Naive thymus-derived CD4-positive, alpha-beta T cell (primary cell): Measurements from ENCODE around the gene SLC7A6. TPM values are rescaled to one million over a fixed set of nuclear protein-coding genes. Genes with fewer than 3 reads are reported as not detected.

Experiments
- ATAC-seq: fragments of 150-1000 bp; cut with Tn5 transposase; 2 replicates; pipeline ENCODE4 v1.10.0; 2021; ENCODE audit warnings: mild to moderate bottlenecking, moderate library complexity
- CTCF ChIA-PET: fragments of 350-600 bp; sonication (Branson Sonifier 250); formaldehyde crosslinking; loops from one replicate; lab custom pipeline; 2021; ENCODE audit warnings: antibody characterized with exemption; lab: Charles Lee
- POLR2A ChIA-PET: fragments of 350-600 bp; sonication (Branson Sonifier 250); formaldehyde crosslinking; loops from one replicate; lab custom pipeline; 2021; ENCODE audit warnings: antibody characterized with exemption, inconsistent platforms; lab: Charles Lee
- DNase-seq, 9 donors: peaks; one replicate each; pipeline versions ENCODE4 v3.0.0 to v3.0.0-alpha.2; 2020 to 2022; ENCODE audit warnings: mixed read lengths in 1 of 9
- H3K27ac ChIP-seq: one replicate; pipeline ENCODE4 v1.7.0; 2013; ENCODE audit warnings: mild to moderate bottlenecking, low read depth, low read length, moderate library complexity
- H3K27me3 ChIP-seq, 2 donors: one replicate each; pipeline ENCODE4 v1.7.0; 2013; ENCODE audit warnings: low read length in 2 of 2, mild to moderate bottlenecking in 2 of 2, moderate library complexity in 2 of 2; ENCODE audit not compliant: control insufficient read depth in 2 of 2, insufficient read depth in 2 of 2
- H3K36me3 ChIP-seq, 3 experiments: 1 replicate in 2 of 3; 2 replicates in 1 of 3; pipeline ENCODE4 v1.7.0; 2013; ENCODE audit warnings: low read length in 3 of 3, mild to moderate bottlenecking in 3 of 3, moderate library complexity in 1 of 3; ENCODE audit not compliant: insufficient read depth in 3 of 3, control insufficient read depth in 2 of 3
- H3K4me1 ChIP-seq, 2 donors: one replicate each; pipeline ENCODE4 v1.7.0; 2013; ENCODE audit warnings: low read length in 2 of 2, mild to moderate bottlenecking in 2 of 2, moderate library complexity in 1 of 2; ENCODE audit not compliant: control insufficient read depth in 2 of 2, insufficient read depth in 2 of 2
- H3K4me3 ChIP-seq: 2 replicates; pipeline ENCODE4 v1.7.0; 2013; ENCODE audit warnings: mild to moderate bottlenecking, low read length
- H3K9me3 ChIP-seq, 3 experiments: 1 replicate in 2 of 3; 2 replicates in 1 of 3; pipeline ENCODE4 v1.7.0; 2013; ENCODE audit warnings: low read length in 3 of 3; ENCODE audit not compliant: control insufficient read depth in 2 of 3
- H3K27ac Mint-ChIP-seq, 9 donors: one replicate each; pipeline ENCODE4 v1.8.0; 2020 to 2022; ENCODE audit warnings: mixed read lengths in 9 of 9, mild to moderate bottlenecking in 8 of 9, moderate library complexity in 5 of 9, inconsistent platforms in 2 of 9
- H3K27me3 Mint-ChIP-seq, 5 donors: one replicate each; pipeline ENCODE4 v1.8.0; 2021 to 2022; ENCODE audit warnings: mixed read lengths in 5 of 5, mild to moderate bottlenecking in 1 of 5
- H3K36me3 Mint-ChIP-seq, 5 donors: one replicate each; pipeline ENCODE4 v1.8.0; 2020 to 2022; ENCODE audit warnings: mixed read lengths in 5 of 5, mild to moderate bottlenecking in 3 of 5, inconsistent platforms in 1 of 5
- H3K4me1 Mint-ChIP-seq, 7 donors: one replicate each; pipeline ENCODE4 v1.8.0; 2020 to 2022; ENCODE audit warnings: mixed read lengths in 7 of 7, mild to moderate bottlenecking in 3 of 7, inconsistent platforms in 1 of 7
- H3K4me3 Mint-ChIP-seq, 10 donors: one replicate each; pipeline ENCODE4 v1.8.0; 2020 to 2022; ENCODE audit warnings: mild to moderate bottlenecking in 10 of 10, mixed read lengths in 10 of 10, moderate library complexity in 6 of 10, inconsistent platforms in 2 of 10
- H3K9me3 Mint-ChIP-seq, 11 donors: one replicate each; pipeline ENCODE4 v1.8.0; 2020 to 2022; ENCODE audit warnings: mixed read lengths in 11 of 11, mild to moderate bottlenecking in 4 of 11, inconsistent platforms in 1 of 11, moderate library complexity in 1 of 11
- intact Hi-C, 2 donors: fragments of 100-400 bp; cut with micrococcal nuclease; formaldehyde crosslinking; loops; one replicate each; pipeline ENCODE4 v1.15.1; 2023
- polyA plus RNA-seq, 2 donors: library from polyadenylated mRNA; unstranded; fragments of 300-500 nt; fragmentation: Illumina TruSeq; gene quantifications; one replicate each; pipeline ENCODE4 v1.2.3, GENCODE V29; 2021
- total RNA-seq, 6 experiments: library from RNA in 5 of 6; stranded (reverse) in 5 of 6; gene quantifications; 1 replicate in 5 of 6; 2 replicates in 1 of 6; pipeline ENCODE4 v1.2.3 and lab custom pipeline; 2021 to 2026

SLC7A6 gene
- total and polyA plus RNA-seq, 7 experiments from 2014 or later, result 29.3 to 248 (median 163) TPM

DNA sequence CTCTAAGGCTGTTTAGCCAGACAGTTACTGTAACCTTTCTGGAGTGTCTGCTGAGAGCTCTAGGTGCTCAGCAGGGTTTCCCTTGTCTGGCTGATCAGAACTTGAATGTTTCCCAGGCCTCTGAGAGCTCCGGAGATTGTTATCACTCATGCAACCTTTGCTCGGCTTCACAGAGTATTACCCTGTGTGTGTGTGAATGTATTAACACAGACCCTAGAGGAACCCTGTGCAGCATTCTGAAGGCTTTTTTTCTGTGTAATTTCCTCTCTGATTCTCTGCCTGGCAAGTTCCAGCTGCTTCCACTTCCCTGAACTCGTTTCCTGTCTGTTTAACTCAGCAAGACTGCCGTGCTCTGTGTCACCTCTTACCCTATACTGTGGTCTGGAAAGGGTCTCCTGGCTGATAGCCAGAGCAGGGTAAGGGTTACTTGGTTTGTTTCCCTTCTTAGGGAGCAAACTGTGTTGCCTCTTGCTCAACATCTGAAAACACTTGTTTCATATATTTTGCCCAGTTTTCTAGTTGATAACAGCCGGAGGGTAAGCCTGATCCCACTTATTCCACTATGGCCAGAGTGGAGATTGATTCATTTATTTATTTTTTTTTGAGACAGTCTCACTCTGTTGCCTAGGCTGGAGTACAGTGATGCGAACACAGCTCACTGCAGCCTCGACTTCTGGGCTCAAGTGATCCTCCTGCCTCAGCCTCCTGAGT, 68.2 kb downstream of the SLC7A6 start:
- peaks cover 18 to 30% (median 25%) of the 10 kb centered on the region in 7 donors for H3K4me1 Mint-ChIP-seq
- peaks cover 5 to 34% (median 24%) of the 10 kb centered on the region in 5 donors for H3K36me3 Mint-ChIP-seq
- Histone ChIP-seq H3K9me3 (no peaks in the 10 kb centered on the region), H3K4me1 (peaks cover 0 to 16% of the 10 kb centered on the region in 2 donors), H3K27ac (peak overlapping the region; percentile 3), H3K27me3 (no peaks in the 10 kb centered on the region), H3K36me3 (peaks cover 0 to 52% (median 8%) of the 10 kb centered on the region in 3 experiments), H3K4me3 (no peak overlapping the region)
- peak overlapping the region; percentile 30 to 89 (median 67) for H3K27ac Mint-ChIP-seq
- ChIA-PET POLR2A (interaction anchor here (0.6 to 1.3 kb wide), 5 partner anchors 17 to 531 kb away, joined by 3 to 5 read pairs (median 3); partner anchors contain the start of genes PRMT7, SLC7A6 and SLC7A6OS), CTCF (interaction anchor here (0.7 to 1.7 kb wide), 3 partner anchors 10 to 71 kb away, joined by 3 to 16 read pairs (median 4); partner anchors contain the start of gene SLC7A6)
- H3K9me3 Mint-ChIP-seq, result no peaks in the 10 kb centered on the region
- peak; percentile 16 for ATAC-seq
- no peaks in the 10 kb centered on the region for H3K27me3 Mint-ChIP-seq
- DNase-seq, result peak in 2 of 9 donors; percentile 10 to 24
- intact Hi-C loops, result no loop called here
- H3K4me3 Mint-ChIP-seq, result peak overlapping the region in 7 of 10 donors; percentile 13 to 62 (median 46)

DNA sequence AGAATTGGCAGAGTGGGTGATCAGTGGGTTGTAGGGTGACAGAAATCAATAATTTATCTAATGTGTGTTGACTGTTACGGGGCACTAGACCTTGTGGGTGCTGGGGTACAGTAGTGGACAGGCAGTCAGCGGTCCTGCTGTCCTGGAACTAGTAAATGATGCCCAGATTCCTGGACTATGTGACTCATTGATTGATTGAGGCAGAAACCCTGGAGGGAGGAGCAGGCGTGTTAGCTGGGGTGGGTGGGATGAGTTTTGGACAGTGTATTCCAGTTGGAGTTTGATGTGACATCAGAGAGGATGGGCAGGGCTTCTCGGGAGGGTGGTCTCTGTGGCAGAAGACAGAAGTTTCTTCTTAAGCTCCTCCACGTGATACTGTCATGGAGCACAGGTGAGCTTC, 70.8 kb downstream of the SLC7A6 start:
- peaks cover 8 to 59% (median 39%) of the 10 kb centered on the region in 5 donors for H3K36me3 Mint-ChIP-seq

DNA sequence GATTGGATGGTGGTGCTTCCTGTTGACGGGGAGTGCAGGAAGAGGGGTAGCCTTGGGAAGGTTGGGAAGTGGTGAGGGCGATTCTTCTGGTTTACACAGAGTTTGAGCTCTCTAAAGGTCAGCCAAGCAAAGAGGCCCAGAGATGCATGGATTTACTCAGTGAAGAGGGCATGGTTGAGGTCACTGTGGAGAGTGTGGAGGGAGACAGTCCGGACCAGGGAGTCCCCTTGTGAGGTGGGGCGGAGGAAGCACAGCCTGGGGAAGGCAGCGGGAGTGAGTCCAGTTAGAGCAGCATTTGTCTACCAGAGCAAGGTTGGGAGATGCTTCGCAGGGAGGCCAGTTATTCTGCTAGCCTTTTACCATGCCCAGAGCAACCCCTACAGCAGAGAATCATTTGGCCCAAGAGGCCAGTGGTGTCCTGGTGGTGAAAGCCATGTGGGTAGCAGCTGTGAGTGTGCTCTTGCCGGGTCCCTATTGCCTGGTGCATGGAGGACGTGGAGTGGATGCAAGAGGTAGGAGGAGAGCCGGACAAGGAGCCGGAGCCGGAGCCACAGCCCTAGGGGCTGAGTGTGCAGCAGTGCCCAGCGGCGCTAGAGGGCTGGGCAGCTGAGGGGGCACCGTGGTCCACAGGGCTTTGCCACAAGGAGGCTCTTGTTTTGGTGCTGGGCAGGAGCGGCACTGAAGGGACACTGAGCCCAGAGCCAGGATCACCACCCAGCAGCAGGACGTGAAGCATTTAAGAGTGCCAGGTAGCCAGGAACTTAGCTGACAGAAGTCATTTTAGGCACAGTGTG, 74.2 kb downstream of the SLC7A6 start:
- Histone ChIP-seq H3K9me3 (no peaks in the 10 kb centered on the region), H3K4me3 (no peak overlapping the region), H3K27ac (no peak overlapping the region), H3K27me3 (no peaks in the 10 kb centered on the region), H3K36me3 (peaks cover 10 to 95% (median 24%) of the 10 kb centered on the region in 3 experiments), H3K4me1 (no peaks in the 10 kb centered on the region)
- Mint-ChIP-seq H3K4me3 (no peak overlapping the region), H3K36me3 (peaks cover 19 to 61% (median 45%) of the 10 kb centered on the region in 5 donors), H3K27me3 (no peaks in the 10 kb centered on the region), H3K9me3 (no peaks in the 10 kb centered on the region), H3K4me1 (peaks cover 0 to 10% (median 7%) of the 10 kb centered on the region in 7 donors), H3K27ac (no peak overlapping the region)
- ChIA-PET CTCF (interaction anchor here (0.7 to 1.9 kb wide), 3 partner anchors 10 to 77 kb away, joined by 3 to 6 read pairs (median 6); no protein-coding TSS in a partner anchor), POLR2A (no interaction called here)
- no peak for DNase-seq
- no peak for ATAC-seq
- intact Hi-C loops, result no loop called here

More for the DNA sequence above, 70.8 kb downstream of the SLC7A6 start:
- H3K4me1 Mint-ChIP-seq, result peaks cover 11 to 25% (median 19%) of the 10 kb centered on the region in 7 donors
- H3K4me1 ChIP-seq, result peaks cover 0 to 13% of the 10 kb centered on the region in 2 donors
- no peak for ATAC-seq
- H3K4me3 ChIP-seq, result no peak overlapping the region
- intact Hi-C loops, result no loop called here
- no peak overlapping the region for H3K4me3 Mint-ChIP-seq
- no peak overlapping the region for H3K27ac ChIP-seq
- ChIA-PET POLR2A (interaction anchor here (0.6 kb wide), 1 partner anchor 716 kb away, joined by 8 read pairs; no protein-coding TSS in a partner anchor), CTCF (interaction anchor here (1.0 to 2.8 kb wide), 2 partner anchors 28 to 74 kb away, joined by 6 to 13 read pairs; no protein-coding TSS in a partner anchor)
- H3K27me3 Mint-ChIP-seq, result no peaks in the 10 kb centered on the region
- DNase-seq, result no peak
- H3K36me3 ChIP-seq, result peaks cover 10 to 63% (median 23%) of the 10 kb centered on the region in 3 experiments
- H3K9me3 Mint-ChIP-seq, result no peaks in the 10 kb centered on the region
- no peaks in the 10 kb centered on the region for H3K27me3 ChIP-seq
- H3K9me3 ChIP-seq, result no peaks in the 10 kb centered on the region
- peak overlapping the region in 2 of 9 donors; percentile 71 to 77 for H3K27ac Mint-ChIP-seq

DNA sequence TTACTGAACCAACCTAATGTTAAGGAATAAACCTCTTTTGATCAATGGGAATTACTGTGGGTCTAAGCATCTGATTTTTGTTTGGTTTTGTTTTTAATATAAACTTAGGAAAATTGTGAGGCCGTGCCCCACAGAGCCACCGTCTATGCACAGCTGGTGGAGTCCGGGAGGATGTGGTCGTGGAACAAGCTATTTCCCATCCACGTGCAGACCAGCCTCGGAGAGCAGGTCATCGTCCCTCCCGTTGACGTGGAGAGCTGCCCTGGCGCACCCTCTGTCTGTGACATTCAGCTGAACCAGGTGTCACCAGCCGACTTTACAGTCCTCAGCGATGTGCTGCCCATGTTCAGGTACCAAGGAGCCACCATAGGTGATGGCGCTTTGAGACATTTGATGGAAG, 74.9 kb downstream of the SLC7A6 start:
- H3K36me3 ChIP-seq, result peaks cover 10 to 96% (median 26%) of the 10 kb centered on the region in 3 experiments

DNA sequence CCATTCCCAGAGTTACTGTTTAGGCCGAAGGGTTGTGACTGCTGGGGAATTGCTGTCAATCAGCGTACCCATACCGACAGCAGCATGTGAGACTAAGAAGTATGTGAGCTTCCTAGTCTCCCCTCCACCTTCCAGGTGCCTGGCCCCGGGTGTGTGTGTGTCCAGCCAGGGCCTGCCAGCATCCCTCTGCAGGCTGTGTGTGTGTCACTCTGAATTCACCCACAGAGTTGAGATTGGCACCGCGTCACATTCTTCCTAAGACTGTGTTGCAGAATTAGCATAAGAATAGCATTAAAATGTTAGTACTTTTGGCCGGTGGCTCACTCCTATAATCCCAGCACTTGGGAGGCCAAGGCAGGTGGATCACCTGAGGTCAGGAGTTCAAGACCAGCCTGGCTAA, 78.3 kb downstream of the SLC7A6 start:
- H3K27me3 Mint-ChIP-seq, result no peaks in the 10 kb centered on the region
- Histone ChIP-seq H3K36me3 (peaks cover 14 to 94% (median 28%) of the 10 kb centered on the region in 3 experiments), H3K27me3 (no peaks in the 10 kb centered on the region), H3K4me1 (peaks cover 0 to 5% of the 10 kb centered on the region in 2 donors), H3K9me3 (no peaks in the 10 kb centered on the region), H3K27ac (no peak overlapping the region), H3K4me3 (no peak overlapping the region)
- intact Hi-C loops, result no loop called here
- no peak for ATAC-seq
- H3K4me1 Mint-ChIP-seq, result peaks cover 4 to 19% (median 11%) of the 10 kb centered on the region in 7 donors
- peaks cover 0 to 2% (median 0%) of the 10 kb centered on the region in 11 donors for H3K9me3 Mint-ChIP-seq
- H3K4me3 Mint-ChIP-seq, result no peak overlapping the region
- CTCF ChIA-PET, result interaction anchor here (0.9 kb wide), 1 partner anchor 13 kb away, joined by 3 read pairs; no protein-coding TSS in a partner anchor
- DNase-seq, result no peak
- no peak overlapping the region for H3K27ac Mint-ChIP-seq
- H3K36me3 Mint-ChIP-seq, result peaks cover 18 to 65% (median 46%) of the 10 kb centered on the region in 5 donors
- POLR2A ChIA-PET, result no interaction called here

More for the DNA sequence above, 74.9 kb downstream of the SLC7A6 start:
- CTCF ChIA-PET, result interaction anchor here (0.7 to 1.7 kb wide), 2 partner anchors 10 to 77 kb away, joined by 3 to 6 read pairs; no protein-coding TSS in a partner anchor
- no peaks in the 10 kb centered on the region for H3K27me3 Mint-ChIP-seq
- intact Hi-C loops, result no loop called here
- Histone ChIP-seq H3K27me3 (no peaks in the 10 kb centered on the region), H3K4me1 (no peaks in the 10 kb centered on the region), H3K4me3 (no peak overlapping the region), H3K27ac (no peak overlapping the region), H3K9me3 (no peaks in the 10 kb centered on the region)
- no peak overlapping the region for H3K4me3 Mint-ChIP-seq
- peaks cover 19 to 59% (median 43%) of the 10 kb centered on the region in 5 donors for H3K36me3 Mint-ChIP-seq
- peaks cover 0 to 7% (median 4%) of the 10 kb centered on the region in 7 donors for H3K4me1 Mint-ChIP-seq
- ATAC-seq (no peak), DNase-seq (no peak)
- H3K9me3 Mint-ChIP-seq, result no peaks in the 10 kb centered on the region
- POLR2A ChIA-PET, result no interaction called here
- no peak overlapping the region for H3K27ac Mint-ChIP-seq

DNA sequence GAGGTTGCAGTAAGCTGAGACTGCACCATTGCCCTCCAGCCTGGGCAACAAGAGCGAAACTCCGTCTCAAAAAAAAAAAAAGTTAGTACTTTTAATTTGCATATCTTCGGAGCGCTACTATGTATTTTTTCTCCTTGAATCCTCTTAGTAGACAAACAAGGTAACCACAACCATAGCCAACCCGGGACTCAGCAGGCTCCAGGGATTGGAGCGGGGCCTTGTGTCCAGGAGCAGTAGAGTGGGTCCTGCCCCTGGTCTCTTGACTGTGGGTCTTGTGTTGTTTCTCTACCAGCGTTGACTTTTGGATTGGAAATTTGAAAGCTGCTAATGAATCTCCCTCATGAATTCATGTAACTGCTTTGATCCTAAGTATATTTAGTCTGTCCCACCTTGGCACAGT, 78.8 kb downstream of the SLC7A6 start:
- Mint-ChIP-seq H3K36me3 (peaks cover 16 to 65% (median 46%) of the 10 kb centered on the region in 5 donors), H3K27me3 (no peaks in the 10 kb centered on the region), H3K4me1 (peaks cover 4 to 19% (median 11%) of the 10 kb centered on the region in 7 donors), H3K4me3 (no peak overlapping the region), H3K27ac (no peak overlapping the region), H3K9me3 (peaks cover 0 to 2% (median 0%) of the 10 kb centered on the region in 11 donors)
- Histone ChIP-seq H3K9me3 (no peaks in the 10 kb centered on the region), H3K27me3 (no peaks in the 10 kb centered on the region), H3K4me1 (peaks cover 0 to 5% of the 10 kb centered on the region in 2 donors), H3K4me3 (no peak overlapping the region), H3K36me3 (peaks cover 14 to 94% (median 28%) of the 10 kb centered on the region in 3 experiments), H3K27ac (no peak overlapping the region)
- CTCF ChIA-PET, result no interaction called here
- DNase-seq (no peak), ATAC-seq (no peak)
- POLR2A ChIA-PET, result no interaction called here
- intact Hi-C loops, result no loop called here
